B cell (primary cell): ENCODE measurements around the gene CDRT4. TPM values are rescaled to one million over a fixed set of nuclear protein-coding genes. Genes with fewer than 3 reads are reported as not detected.
"Not testable (repeated sequence)": the region's sequence is repeated elsewhere in the genome, so short reads cannot be mapped to it uniquely, and the experiment has no call there.

Source experiments
- ATAC-seq: fragments of 200-7000 bp; cut with Tn5 transposase; one replicate; pipeline ENCODE4 v1.10.0; 2021; ENCODE audit warnings: low read depth, mild to moderate bottlenecking, moderate number of reproducible peaks, moderate library complexity
- CTCF ChIA-PET: fragments of 350-600 bp; sonication (Branson Sonifier 250); formaldehyde crosslinking; loops from one replicate; lab custom pipeline; 2021; ENCODE audit warnings: antibody characterized with exemption, inconsistent platforms; lab: Charles Lee
- POLR2A ChIA-PET: fragments of 350-600 bp; sonication (Branson Sonifier 250); formaldehyde crosslinking; loops from one replicate; lab custom pipeline; 2021; ENCODE audit warnings: antibody characterized with exemption; lab: Charles Lee
- DNase-seq: peaks from one replicate; pipeline ENCODE4 v3.0.0; 2013
- H2AFZ ChIP-seq: 2 replicates; pipeline ENCODE4 v1.6.1; 2012; ENCODE audit warnings: mild to moderate bottlenecking, low read depth, low read length; ENCODE audit not compliant: insufficient read depth, poor library complexity, severe bottlenecking
- H3K27ac ChIP-seq, 2 donors: 1 replicate in 1 of 2; 2 replicates in 1 of 2; pipeline ENCODE4 v1.5.1; 2012 to 2013; ENCODE audit warnings: low read length in 2 of 2, mild to moderate bottlenecking in 2 of 2, moderate library complexity in 1 of 2
- H3K27me3 ChIP-seq, 4 experiments: fragments of 200-600 bp in 1 of 4; sonication (generic) in 1 of 4; replicated peaks in 1 of 4; 1 replicate in 2 of 4; 2 replicates in 2 of 4; pipeline versions ENCODE4 v1.6.1 to v1.7.0; 2013 to 2016; ENCODE audit warnings: low read length in 3 of 4, mild to moderate bottlenecking in 2 of 4, mixed read lengths in 1 of 4, moderate library complexity in 1 of 4; ENCODE audit not compliant: insufficient read depth in 4 of 4, control insufficient read depth in 3 of 4; ENCODE audit errors: control extremely low read depth in 1 of 4
- H3K36me3 ChIP-seq, 2 experiments: replicated peaks in 1 of 2; 1 replicate in 1 of 2; 2 replicates in 1 of 2; pipeline versions ENCODE4 v1.6.1 to v1.7.1; 2013; ENCODE audit warnings: low read length in 1 of 2; ENCODE audit not compliant: insufficient read depth in 2 of 2, control insufficient read depth in 1 of 2; ENCODE audit errors: control extremely low read depth in 1 of 2, extremely low read depth in 1 of 2
- H3K4me1 ChIP-seq, 2 donors: fragments of 200-600 bp in 1 of 2; sonication (generic) in 1 of 2; 1 replicate in 1 of 2; 2 replicates in 1 of 2; pipeline versions ENCODE4 v1.5.1 to v1.6.1; 2013 to 2017; ENCODE audit warnings: low read length in 2 of 2; ENCODE audit not compliant: control insufficient read depth in 2 of 2, insufficient read depth in 2 of 2
- H3K4me2 ChIP-seq: replicated peaks from 2 replicates; pipeline ENCODE3; 2012; ENCODE audit warnings: mild to moderate bottlenecking, low read depth, low read length; ENCODE audit not compliant: poor library complexity, severe bottlenecking
- H3K4me3 ChIP-seq, 5 experiments: fragments of 200-600 bp in 1 of 5; sonication (generic) in 1 of 5; 1 replicate in 3 of 5; 2 replicates in 2 of 5; pipeline versions ENCODE4 v1.5.1 to v1.7.0; 2011 to 2016; ENCODE audit warnings: low read length in 4 of 5, mild to moderate bottlenecking in 4 of 5, low read depth in 2 of 5, control low read depth in 1 of 5, moderate library complexity in 1 of 5; ENCODE audit not compliant: insufficient read depth in 1 of 5; ENCODE audit errors: control extremely low read depth in 1 of 5, extremely low read depth in 1 of 5
- H3K79me2 ChIP-seq: fragments of 200-600 bp; sonication (generic); one replicate; pipeline ENCODE4 v1.6.0; 2016; ENCODE audit warnings: low read length; ENCODE audit not compliant: control insufficient read depth, insufficient read depth
- H3K9ac ChIP-seq: fragments of 200-600 bp; sonication (generic); 2 replicates; pipeline ENCODE4 v1.6.1; 2017; ENCODE audit warnings: mild to moderate bottlenecking, low read length, moderate library complexity
- H3K9me3 ChIP-seq, 3 donors: one replicate each; pipeline versions ENCODE4 v1.6.1 to v1.7.1; 2013; ENCODE audit warnings: low read length in 2 of 3; ENCODE audit not compliant: control insufficient read depth in 2 of 3, insufficient read depth in 1 of 3; ENCODE audit errors: control extremely low read depth in 1 of 3
- H4K20me1 ChIP-seq: 2 replicates; pipeline ENCODE4 v1.6.0; 2012; ENCODE audit warnings: mild to moderate bottlenecking, low read length; ENCODE audit not compliant: insufficient read depth, control insufficient read depth, poor library complexity, severe bottlenecking
- H3K27ac Mint-ChIP-seq: one replicate; pipeline ENCODE4 v1.8.0; 2021; ENCODE audit warnings: mixed read lengths
- H3K27me3 Mint-ChIP-seq: one replicate; pipeline ENCODE4 v1.8.0; 2021; ENCODE audit warnings: mixed read lengths
- H3K4me1 Mint-ChIP-seq: one replicate; pipeline ENCODE4 v1.8.0; 2021; ENCODE audit warnings: mixed read lengths
- H3K4me3 Mint-ChIP-seq: one replicate; pipeline ENCODE4 v1.8.0; 2021; ENCODE audit warnings: mixed read lengths
- H3K9me3 Mint-ChIP-seq: one replicate; pipeline ENCODE4 v1.8.0; 2022; ENCODE audit warnings: mixed read lengths; ENCODE audit not compliant: insufficient read depth
- EZH2 ChIP-seq: IDR thresholded peaks from 2 replicates; pipeline ENCODE4 v1.6.1; 2012; ENCODE audit warnings: borderline replicate concordance, low read depth, mild to moderate bottlenecking, moderate library complexity, low read length; ENCODE audit not compliant: insufficient read depth, poor library complexity, severe bottlenecking
- WGBS: methylation state at CpG from one replicate; pipeline ENCODE4 v1.1.5; 2013; ENCODE audit warnings: missing lambda C conversion rate; ENCODE audit not compliant: insufficient coverage; 5-methylcytosine and 5-hydroxymethylcytosine counted together
- intact Hi-C: fragments of 100-400 bp; cut with micrococcal nuclease; formaldehyde crosslinking; loops from one replicate; pipeline ENCODE4 v1.10.0; 2022
- polyA plus RNA-seq: library from polyadenylated mRNA; depleted of rRNA; stranded (reverse); fragments of >200 nt; gene quantifications from 2 replicates; pipeline ENCODE4 v1.2.3, GENCODE V29; 2012
- total RNA-seq, 2 donors: library from RNA; stranded (reverse); fragments of 120-200 nt in 1 of 2; gene quantifications; 1 replicate in 1 of 2; 2 replicates in 1 of 2; pipeline versions ENCODE4 v1.2.3 to v1.2.4, GENCODE V29; 2013 to 2022
- TF ChIP-seq, protein P1 (sequence below): fragments of 200-600 bp; IDR thresholded peaks from one replicate; pipeline ENCODE4 v1.8.0; 2022; ENCODE audit warnings: antibody characterized with exemption, mild to moderate bottlenecking

CDRT4 gene
- total and polyA plus RNA-seq, 2 donors (not counting 1 experiment from before 2014, with no cell fraction given): 11.6 to 23.0 TPM

DNA sequence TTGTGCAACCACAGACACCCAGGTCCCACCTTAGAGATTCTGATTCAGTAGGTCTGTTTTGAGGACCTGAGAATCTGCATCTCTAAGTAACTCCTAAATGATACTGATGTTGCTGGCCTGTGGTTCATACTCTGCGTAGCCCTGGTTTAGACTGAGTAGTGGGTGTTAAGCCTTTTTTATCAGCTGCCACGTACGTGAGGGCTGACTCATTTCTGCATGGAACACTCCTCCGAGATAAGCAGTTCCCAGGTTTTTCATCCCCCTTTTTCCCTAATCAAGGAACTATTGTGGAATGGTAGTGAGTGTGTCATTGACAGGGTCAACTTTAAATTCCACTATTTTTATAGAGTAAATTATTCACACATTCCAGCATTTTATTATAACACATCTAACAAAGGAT, 26.1 kb downstream of the CDRT4 start:
- ChIA-PET CTCF (no interaction called here), POLR2A (no interaction called here)
- no peak for ATAC-seq
- no peak overlapping the region for H3K9ac ChIP-seq
- 100% methylated on average over 1 of the region's 4 CpGs for WGBS
- no peak overlapping the region for H3K27ac ChIP-seq
- H3K27me3 ChIP-seq: no peaks in the 10 kb centered on the region
- DNase-seq: no peak
- TF ChIP-seq, protein P1, sequence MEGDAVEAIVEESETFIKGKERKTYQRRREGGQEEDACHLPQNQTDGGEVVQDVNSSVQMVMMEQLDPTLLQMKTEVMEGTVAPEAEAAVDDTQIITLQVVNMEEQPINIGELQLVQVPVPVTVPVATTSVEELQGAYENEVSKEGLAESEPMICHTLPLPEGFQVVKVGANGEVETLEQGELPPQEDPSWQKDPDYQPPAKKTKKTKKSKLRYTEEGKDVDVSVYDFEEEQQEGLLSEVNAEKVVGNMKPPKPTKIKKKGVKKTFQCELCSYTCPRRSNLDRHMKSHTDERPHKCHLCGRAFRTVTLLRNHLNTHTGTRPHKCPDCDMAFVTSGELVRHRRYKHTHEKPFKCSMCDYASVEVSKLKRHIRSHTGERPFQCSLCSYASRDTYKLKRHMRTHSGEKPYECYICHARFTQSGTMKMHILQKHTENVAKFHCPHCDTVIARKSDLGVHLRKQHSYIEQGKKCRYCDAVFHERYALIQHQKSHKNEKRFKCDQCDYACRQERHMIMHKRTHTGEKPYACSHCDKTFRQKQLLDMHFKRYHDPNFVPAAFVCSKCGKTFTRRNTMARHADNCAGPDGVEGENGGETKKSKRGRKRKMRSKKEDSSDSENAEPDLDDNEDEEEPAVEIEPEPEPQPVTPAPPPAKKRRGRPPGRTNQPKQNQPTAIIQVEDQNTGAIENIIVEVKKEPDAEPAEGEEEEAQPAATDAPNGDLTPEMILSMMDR: no peak
- no peak for TF ChIP-seq EZH2
- intact Hi-C loops: no loop called here
- H2AFZ ChIP-seq: no peak overlapping the region
- H3K4me2 ChIP-seq: no peak overlapping the region
- H3K4me1 ChIP-seq: peaks cover 4 to 9% of the 10 kb centered on the region in 2 donors
- Mint-ChIP-seq H3K4me3 (no peak overlapping the region), H3K4me1 (peaks cover 8% of the 10 kb centered on the region), H3K9me3 (peaks cover 2% of the 10 kb centered on the region), H3K27me3 (no peaks in the 10 kb centered on the region), H3K27ac (no peak overlapping the region)
- H3K36me3 ChIP-seq: no peaks in the 10 kb centered on the region
- peaks cover 0 to 22% (median 12%) of the 10 kb centered on the region in 3 donors for H3K9me3 ChIP-seq
- H4K20me1 ChIP-seq: no peaks in the 10 kb centered on the region
- H3K79me2 ChIP-seq: no peaks in the 10 kb centered on the region
- H3K4me3 ChIP-seq: no peak overlapping the region

DNA sequence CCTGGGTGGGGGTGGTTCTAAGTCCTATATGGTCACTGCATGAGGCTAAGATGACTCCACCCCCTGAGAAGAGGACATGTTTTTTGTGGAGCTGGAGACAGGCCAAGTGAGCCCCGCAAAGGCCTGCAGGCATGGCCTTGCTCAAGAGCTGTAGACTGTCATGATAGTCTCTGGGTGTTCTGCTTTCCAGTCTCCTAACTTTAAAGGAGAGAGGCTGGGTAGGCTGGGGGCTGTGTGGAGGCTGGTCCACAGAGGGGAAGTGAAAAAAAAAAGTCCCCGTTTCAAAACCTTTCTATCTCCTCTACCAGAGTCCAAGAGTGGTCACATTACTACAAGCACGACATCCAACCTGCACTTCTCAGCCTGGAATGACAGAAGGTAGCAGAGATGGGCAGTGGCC, 27.1 kb downstream of the CDRT4 start:
- peaks cover 9% of the 10 kb centered on the region for H3K4me1 Mint-ChIP-seq
- DNase-seq (no peak), ATAC-seq (no peak)
- CTCF ChIA-PET: no interaction called here
- TF ChIP-seq, protein P1: no peak
- no peak for TF ChIP-seq EZH2
- H3K27ac ChIP-seq: no peak overlapping the region
- WGBS: 100% methylated on average over 1 of the region's 3 CpGs
- POLR2A ChIA-PET: no interaction called here
- no peaks in the 10 kb centered on the region for H3K27me3 ChIP-seq
- no peaks in the 10 kb centered on the region for H3K36me3 ChIP-seq
- H4K20me1 ChIP-seq: no peaks in the 10 kb centered on the region
- no peaks in the 10 kb centered on the region for H3K79me2 ChIP-seq
- H3K9me3 Mint-ChIP-seq: peaks cover 2% of the 10 kb centered on the region
- H3K4me3 Mint-ChIP-seq: no peak overlapping the region
- no peak overlapping the region for H2AFZ ChIP-seq
- H3K9me3 ChIP-seq: peaks cover 0 to 23% (median 12%) of the 10 kb centered on the region in 3 donors
- H3K27ac Mint-ChIP-seq: no peak overlapping the region
- peaks cover 4 to 9% of the 10 kb centered on the region in 2 donors for H3K4me1 ChIP-seq
- H3K4me3 ChIP-seq: no peak overlapping the region
- no peak overlapping the region for H3K9ac ChIP-seq
- no peak overlapping the region for H3K4me2 ChIP-seq
- H3K27me3 Mint-ChIP-seq: no peaks in the 10 kb centered on the region
- intact Hi-C loops: no loop called here

DNA sequence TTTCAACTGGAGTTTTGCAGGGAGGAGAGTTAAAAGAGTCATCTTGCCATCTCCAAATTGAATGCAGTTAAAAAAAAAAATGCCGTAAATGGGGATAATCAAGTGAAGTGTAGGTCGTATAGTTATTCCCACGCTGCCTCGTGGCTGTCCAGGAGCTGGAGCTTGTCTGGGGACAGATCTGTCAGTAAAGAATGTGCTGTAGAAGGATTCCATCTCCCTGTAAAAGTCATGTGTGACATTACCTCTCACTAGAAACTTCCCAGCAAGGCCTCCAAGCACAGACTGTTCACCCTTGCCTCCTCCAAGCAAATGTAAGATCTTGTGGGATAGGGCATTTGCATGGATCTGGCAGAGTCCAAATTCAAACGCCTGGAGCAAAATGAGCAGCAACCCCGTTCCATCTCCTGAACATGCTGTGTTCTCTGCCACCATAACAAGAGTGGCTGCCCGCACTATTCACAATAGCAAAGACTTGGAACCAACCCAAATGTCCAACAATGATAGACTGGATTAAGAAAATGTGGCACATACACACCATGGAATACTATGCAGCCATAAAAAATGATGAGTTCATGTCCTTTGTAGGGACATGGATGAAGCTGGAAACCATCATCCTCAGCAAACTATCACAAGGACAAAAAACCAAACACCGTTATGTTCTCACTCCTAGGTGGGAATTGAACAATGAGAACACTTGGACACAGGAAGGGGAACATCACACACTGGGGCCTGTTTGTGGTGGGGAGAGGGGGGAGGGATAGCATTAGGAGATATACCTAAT, 28.0 kb downstream of the CDRT4 start:
- ATAC-seq, H3K4me2 ChIP-seq, H3K9me3 Mint-ChIP-seq, H3K4me1 Mint-ChIP-seq, H3K27me3 ChIP-seq, H3K79me2 ChIP-seq, CTCF ChIA-PET, DNase-seq, H3K4me1 ChIP-seq, H3K27ac Mint-ChIP-seq, POLR2A ChIA-PET, intact Hi-C loops, H3K9ac ChIP-seq, H3K4me3 Mint-ChIP-seq, H2AFZ ChIP-seq, H3K27ac ChIP-seq, H3K27me3 Mint-ChIP-seq, H3K4me3 ChIP-seq, H4K20me1 ChIP-seq, H3K36me3 ChIP-seq: not testable (repeated sequence)
- 80% methylated on average over 1 of the region's 8 CpGs for WGBS
- H3K9me3 ChIP-seq: peaks cover 0 to 23% (median 12%) of the 10 kb centered on the region in 3 donors
